Measurements from ENCODE around the gene SPRR2G. TPM values are rescaled to one million over a fixed set of nuclear protein-coding genes. Genes with fewer than 3 reads are reported as not detected.

SPRR2G gene
- polyA plus RNA-seq, 1 donor (not counting 4 experiments of a cell fraction or from before 2014, with no cell fraction given): 6.2 TPM

GRCh38 chr1:153168686-153169085, 18.0 kb upstream of the SPRR2G start:
- no peak overlapping the region for H3K9ac ChIP-seq (ENCODE audit: control insufficient read depth, extremely low read depth, insufficient read depth, low read length)
- no peak overlapping the region for H2AFZ ChIP-seq (ENCODE audit: control insufficient read depth, low read length)
- H4K20me1 ChIP-seq (ENCODE audit: control insufficient read depth, extremely low read depth, insufficient read depth, low read length): no peaks in the 10 kb centered on the region
- H3K36me3 ChIP-seq (ENCODE audit: control insufficient read depth in 2 of 2, extremely low read depth in 1 of 2, insufficient read depth in 2 of 2, low read length in 2 of 2): no peaks in the 10 kb centered on the region
- H3K79me2 ChIP-seq (ENCODE audit: control insufficient read depth, insufficient read depth, low read length): no peaks in the 10 kb centered on the region
- DNase-seq (ENCODE audit: low read depth, low spot score) (no peak), FAIRE-seq (no peak)
- no peak for TF ChIP-seq EZH2 (IDR thresholded peaks at IDR 0.05; ENCODE audit: low read length)
- peaks cover 2% of the 10 kb centered on the region for H3K4me1 ChIP-seq (ENCODE audit: control insufficient read depth, extremely low read depth, insufficient read depth, low read length)
- no peaks in the 10 kb centered on the region for H3K27me3 ChIP-seq (ENCODE audit: control insufficient read depth, extremely low read depth, insufficient read depth, low read length)
- dilution Hi-C loops (cut with MboI; ENCODE audit: extremely low pct_ligation_motif_present, low sequenced_read_pairs): no loop called here
- no peak overlapping the region for H3K27ac ChIP-seq (ENCODE audit: control insufficient read depth, insufficient read depth, low read length)
- no peak overlapping the region for H3K4me2 ChIP-seq (ENCODE audit: control insufficient read depth, extremely low read depth, insufficient read depth, low read depth, low read length)
- H3K4me3 ChIP-seq (ENCODE audit: control insufficient read depth in 2 of 3, extremely low read depth in 1 of 3, insufficient read depth in 2 of 3, low read depth in 1 of 3, low read length in 3 of 3): no peak overlapping the region
- no peaks in the 10 kb centered on the region for H3K9me1 ChIP-seq (ENCODE audit: control insufficient read depth, extremely low read depth, insufficient read depth, low read length)
- H3K9me3 ChIP-seq (ENCODE audit: control insufficient read depth, low read depth, low read length): no peaks in the 10 kb centered on the region

DNA sequence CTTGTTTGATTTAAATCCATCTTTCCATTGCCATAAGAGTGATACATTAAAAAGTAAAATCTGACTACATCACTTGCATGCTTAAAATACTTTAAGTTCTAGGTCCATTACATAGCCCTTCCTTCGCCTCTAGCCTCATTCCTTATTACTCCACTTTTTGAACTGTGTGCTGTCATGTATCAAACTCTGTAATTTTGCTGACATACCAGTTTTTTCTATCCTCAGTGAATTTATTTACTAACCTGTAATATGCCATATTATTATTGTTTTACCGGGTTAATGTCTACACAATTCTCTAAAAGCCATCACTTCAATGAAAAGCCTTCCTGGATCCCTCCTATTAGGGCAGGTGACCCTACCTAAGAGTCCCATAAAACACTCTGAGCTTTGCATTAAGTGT, 4.9 kb upstream of the SPRR2G start:
- no peak overlapping the region for H3K27ac ChIP-seq (ENCODE audit: control insufficient read depth, insufficient read depth, low read length)
- no peak overlapping the region for H3K9ac ChIP-seq (ENCODE audit: control insufficient read depth, extremely low read depth, insufficient read depth, low read length)
- no peak overlapping the region for H3K4me3 ChIP-seq (ENCODE audit: control insufficient read depth in 2 of 3, extremely low read depth in 1 of 3, insufficient read depth in 2 of 3, low read depth in 1 of 3, low read length in 3 of 3)
- no peaks in the 10 kb centered on the region for H3K4me1 ChIP-seq (ENCODE audit: control insufficient read depth, extremely low read depth, insufficient read depth, low read length)
- H2AFZ ChIP-seq (ENCODE audit: control insufficient read depth, low read length): no peak overlapping the region
- H3K9me3 ChIP-seq (ENCODE audit: control insufficient read depth, low read depth, low read length): no peaks in the 10 kb centered on the region
- no peaks in the 10 kb centered on the region for H3K36me3 ChIP-seq (ENCODE audit: control insufficient read depth in 2 of 2, extremely low read depth in 1 of 2, insufficient read depth in 2 of 2, low read length in 2 of 2)
- H3K9me1 ChIP-seq (ENCODE audit: control insufficient read depth, extremely low read depth, insufficient read depth, low read length): no peaks in the 10 kb centered on the region
- no peaks in the 10 kb centered on the region for H3K79me2 ChIP-seq (ENCODE audit: control insufficient read depth, insufficient read depth, low read length)
- TF ChIP-seq, protein P1, sequence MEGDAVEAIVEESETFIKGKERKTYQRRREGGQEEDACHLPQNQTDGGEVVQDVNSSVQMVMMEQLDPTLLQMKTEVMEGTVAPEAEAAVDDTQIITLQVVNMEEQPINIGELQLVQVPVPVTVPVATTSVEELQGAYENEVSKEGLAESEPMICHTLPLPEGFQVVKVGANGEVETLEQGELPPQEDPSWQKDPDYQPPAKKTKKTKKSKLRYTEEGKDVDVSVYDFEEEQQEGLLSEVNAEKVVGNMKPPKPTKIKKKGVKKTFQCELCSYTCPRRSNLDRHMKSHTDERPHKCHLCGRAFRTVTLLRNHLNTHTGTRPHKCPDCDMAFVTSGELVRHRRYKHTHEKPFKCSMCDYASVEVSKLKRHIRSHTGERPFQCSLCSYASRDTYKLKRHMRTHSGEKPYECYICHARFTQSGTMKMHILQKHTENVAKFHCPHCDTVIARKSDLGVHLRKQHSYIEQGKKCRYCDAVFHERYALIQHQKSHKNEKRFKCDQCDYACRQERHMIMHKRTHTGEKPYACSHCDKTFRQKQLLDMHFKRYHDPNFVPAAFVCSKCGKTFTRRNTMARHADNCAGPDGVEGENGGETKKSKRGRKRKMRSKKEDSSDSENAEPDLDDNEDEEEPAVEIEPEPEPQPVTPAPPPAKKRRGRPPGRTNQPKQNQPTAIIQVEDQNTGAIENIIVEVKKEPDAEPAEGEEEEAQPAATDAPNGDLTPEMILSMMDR (optimal IDR thresholded peaks at IDR 0.05 in 1 of 3, IDR thresholded peaks at IDR 0.05 in 1 of 3, conservative IDR thresholded peaks at IDR 0.05 in 1 of 3; ENCODE audit: extremely low read depth in 1 of 3, insufficient read depth in 2 of 3, low read length in 3 of 3): no peak
- no peak for TF ChIP-seq EZH2 (IDR thresholded peaks at IDR 0.05; ENCODE audit: low read length)
- H4K20me1 ChIP-seq (ENCODE audit: control insufficient read depth, extremely low read depth, insufficient read depth, low read length): no peaks in the 10 kb centered on the region
- DNase-seq (ENCODE audit: low read depth, low spot score) (no peak), FAIRE-seq (no peak)
- no peak overlapping the region for H3K4me2 ChIP-seq (ENCODE audit: control insufficient read depth, extremely low read depth, insufficient read depth, low read depth, low read length)
- no peaks in the 10 kb centered on the region for H3K27me3 ChIP-seq (ENCODE audit: control insufficient read depth, extremely low read depth, insufficient read depth, low read length)
- dilution Hi-C loops (cut with MboI; ENCODE audit: extremely low pct_ligation_motif_present, low sequenced_read_pairs): no loop called here

DNA sequence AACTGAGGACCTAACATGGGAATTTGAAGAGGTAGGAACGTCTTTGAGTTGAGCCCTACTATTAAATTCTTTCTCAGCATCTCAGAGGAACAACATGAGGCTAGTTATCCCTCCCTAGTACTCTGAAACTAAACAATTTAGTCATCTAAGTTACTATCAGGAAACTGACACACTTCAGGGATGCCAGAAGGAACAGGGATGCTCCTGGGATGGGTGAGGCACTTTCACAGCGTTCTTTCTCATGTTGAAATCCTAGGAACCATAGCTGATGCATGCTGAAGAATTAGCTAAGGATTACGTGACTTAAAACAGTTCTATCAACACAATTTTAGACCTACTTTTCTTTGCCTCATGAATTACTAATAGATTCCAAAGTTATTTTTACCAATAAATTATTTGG, 1.8 kb upstream of the SPRR2G start:
- TF ChIP-seq EZH2 (IDR thresholded peaks at IDR 0.05; ENCODE audit: low read length): no peak
- TF ChIP-seq, protein P1 (optimal IDR thresholded peaks at IDR 0.05 in 1 of 3, IDR thresholded peaks at IDR 0.05 in 1 of 3, conservative IDR thresholded peaks at IDR 0.05 in 1 of 3; ENCODE audit: extremely low read depth in 1 of 3, insufficient read depth in 2 of 3, low read length in 3 of 3): no peak
- DNase-seq (ENCODE audit: low read depth, low spot score) (no peak), FAIRE-seq (no peak)
- H3K4me3 ChIP-seq (ENCODE audit: control insufficient read depth in 2 of 3, extremely low read depth in 1 of 3, insufficient read depth in 2 of 3, low read depth in 1 of 3, low read length in 3 of 3): no peak overlapping the region
- H2AFZ ChIP-seq (ENCODE audit: control insufficient read depth, low read length): no peak overlapping the region
- dilution Hi-C loops (cut with MboI; ENCODE audit: extremely low pct_ligation_motif_present, low sequenced_read_pairs): no loop called here
- no peaks in the 10 kb centered on the region for H3K9me3 ChIP-seq (ENCODE audit: control insufficient read depth, low read depth, low read length)
- no peak overlapping the region for H3K27ac ChIP-seq (ENCODE audit: control insufficient read depth, insufficient read depth, low read length)
- no peaks in the 10 kb centered on the region for H3K36me3 ChIP-seq (ENCODE audit: control insufficient read depth in 2 of 2, extremely low read depth in 1 of 2, insufficient read depth in 2 of 2, low read length in 2 of 2)
- H4K20me1 ChIP-seq (ENCODE audit: control insufficient read depth, extremely low read depth, insufficient read depth, low read length): no peaks in the 10 kb centered on the region
- no peaks in the 10 kb centered on the region for H3K27me3 ChIP-seq (ENCODE audit: control insufficient read depth, extremely low read depth, insufficient read depth, low read length)
- no peak overlapping the region for H3K4me2 ChIP-seq (ENCODE audit: control insufficient read depth, extremely low read depth, insufficient read depth, low read depth, low read length)
- H3K79me2 ChIP-seq (ENCODE audit: control insufficient read depth, insufficient read depth, low read length): no peaks in the 10 kb centered on the region
- H3K9ac ChIP-seq (ENCODE audit: control insufficient read depth, extremely low read depth, insufficient read depth, low read length): no peak overlapping the region
- H3K9me1 ChIP-seq (ENCODE audit: control insufficient read depth, extremely low read depth, insufficient read depth, low read length): no peaks in the 10 kb centered on the region
- H3K4me1 ChIP-seq (ENCODE audit: control insufficient read depth, extremely low read depth, insufficient read depth, low read length): no peaks in the 10 kb centered on the region

Measured in keratinocyte (primary cell).